Karpas-422 (cell line): ENCODE measurements around the gene TUBB8B. TPM values are rescaled to one million over a fixed set of nuclear protein-coding genes. Genes with fewer than 3 reads are reported as not detected.
"Not testable (repeated sequence)": the region's sequence is repeated elsewhere in the genome, so short reads cannot be mapped to it uniquely, and the experiment has no call there.

Experiments used
- DNase-seq: peaks from one replicate; pipeline ENCODE4 v3.0.0-alpha.2; 2015
- H2AFZ ChIP-seq: fragments of 200-600 bp; sonication (generic); 2 replicates; pipeline ENCODE4 v1.6.1; 2014; ENCODE audit warnings: antibody characterized with exemption, low read length, mixed read lengths
- H3K27ac ChIP-seq: fragments of 200-600 bp; sonication (generic); 2 replicates; pipeline ENCODE4 v1.5.1; 2014; ENCODE audit warnings: mild to moderate bottlenecking, low read length, moderate library complexity
- H3K27me3 ChIP-seq: fragments of 200-600 bp; sonication (generic); 2 replicates; pipeline ENCODE4 v1.6.1; 2014; ENCODE audit warnings: low read length, mixed read lengths
- H3K36me3 ChIP-seq: fragments of 200-600 bp; sonication (generic); 2 replicates; pipeline ENCODE4 v1.6.1; 2014; ENCODE audit warnings: low read length, mixed read lengths; ENCODE audit not compliant: insufficient read depth
- H3K4me1 ChIP-seq: fragments of 200-600 bp; sonication (generic); 2 replicates; pipeline ENCODE4 v1.6.1; 2014; ENCODE audit warnings: mild to moderate bottlenecking, low read length, mixed read lengths
- H3K4me2 ChIP-seq: fragments of 200-600 bp; sonication (generic); 2 replicates; pipeline ENCODE4 v1.6.1; 2014; ENCODE audit warnings: low read length, low read depth, mild to moderate bottlenecking; ENCODE audit not compliant: poor library complexity, severe bottlenecking
- H3K4me3 ChIP-seq: fragments of 200-600 bp; sonication (generic); 2 replicates; pipeline ENCODE4 v1.5.1; 2014; ENCODE audit warnings: mild to moderate bottlenecking, antibody characterized with exemption, low read length, mixed read lengths
- H3K79me2 ChIP-seq: fragments of 200-600 bp; sonication (generic); 2 replicates; pipeline ENCODE4 v1.6.1; 2014; ENCODE audit warnings: mild to moderate bottlenecking, low read length, mixed read lengths
- H3K9ac ChIP-seq: fragments of 200-600 bp; sonication (generic); 2 replicates; pipeline ENCODE4 v1.6.0; 2014; ENCODE audit warnings: low read length
- H3K9me2 ChIP-seq: fragments of 200-600 bp; sonication (generic), shearing (Covaris generic); replicated peaks from 2 replicates; pipeline ENCODE4 v1.6.0; 2014; ENCODE audit warnings: mild to moderate bottlenecking, low read length, moderate library complexity; ENCODE audit not compliant: insufficient read depth
- H3K9me3 ChIP-seq: fragments of 300-700, 200-600 bp; sonication (generic); 2 replicates; pipeline ENCODE4 v1.6.1; 2014; ENCODE audit warnings: low read length, mixed read lengths
- H4K20me1 ChIP-seq: fragments of 200-600 bp; sonication (generic); 2 replicates; pipeline ENCODE4 v1.6.1; 2014; ENCODE audit warnings: mild to moderate bottlenecking, antibody characterized with exemption, low read length, low read depth; ENCODE audit not compliant: insufficient read depth
- small RNA-seq: library from RNA; depleted of rRNA; stranded (forward); fragments of <200 nt; gene quantifications from one replicate; pipeline ENCODE3, GENCODE V24; 2014
- total RNA-seq: library from RNA; depleted of rRNA; stranded (reverse); fragments of >200 nt; shearing (Covaris generic); gene quantifications from 2 replicates; pipeline ENCODE4 v1.2.3, GENCODE V29; 2014; ENCODE audit warnings: low replicate concordance; rRNA removed

The TUBB8B gene
- total RNA-seq, 1 experiment from 2014 or later: not detected

DNA sequence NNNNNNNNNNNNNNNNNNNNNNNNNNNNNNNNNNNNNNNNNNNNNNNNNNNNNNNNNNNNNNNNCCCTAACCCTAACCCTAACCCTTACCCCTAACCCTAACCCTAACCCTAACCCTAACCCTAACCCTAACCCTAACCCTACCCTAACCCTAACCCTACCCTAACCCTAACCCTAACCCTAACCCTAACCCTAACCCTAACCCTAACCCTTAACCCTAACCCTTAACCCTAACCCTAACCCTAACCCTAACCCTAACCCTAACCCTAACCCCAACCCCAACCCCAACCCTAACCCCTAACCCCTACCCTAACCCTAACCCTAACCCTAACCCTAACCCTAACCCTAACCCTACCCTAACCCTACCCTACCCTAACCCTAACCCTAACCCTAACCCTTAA lies 39.5 kb downstream of the TUBB8B start:
- H4K20me1 ChIP-seq, H3K27me3 ChIP-seq, H3K4me3 ChIP-seq, H3K9ac ChIP-seq, H3K4me2 ChIP-seq, H3K4me1 ChIP-seq, H2AFZ ChIP-seq, H3K36me3 ChIP-seq, H3K9me2 ChIP-seq, H3K27ac ChIP-seq, H3K9me3 ChIP-seq, H3K79me2 ChIP-seq: not testable (repeated sequence)
- peak; percentile 38 for DNase-seq

Small RNA genes within 50 kb of the gene (small RNA-seq; reads per million reads assigned to genes)
- not detected for gene AP001005.2

Other genes with a start within 250 kb of the TUBB8B start
- gene USP14, start 108.9 kb upstream of the TUBB8B start, total RNA-seq: 11.8 and 40.1 TPM in 2 replicates
- 58.2 and 84.2 TPM in 2 replicates for gene THOC1, start 218.4 kb upstream of the TUBB8B start, total RNA-seq